ENCODE data around the gene BICC1.

Gene BICC1

GRCh38 chr10:58785354-58785753, 272.7 kb downstream of the BICC1 start:
- DNase-seq, result no peak

GRCh38 chr10:58791137-58791536, 278.5 kb downstream of the BICC1 start:
- no peak for DNase-seq

- no peak for DNase-seq
Measured at GRCh38 chr10:58795560-58795959, 282.9 kb downstream of the BICC1 start.

- DNase-seq, result no peak
Measured at GRCh38 chr10:58796242-58796641, 283.6 kb downstream of the BICC1 start.

DNA sequence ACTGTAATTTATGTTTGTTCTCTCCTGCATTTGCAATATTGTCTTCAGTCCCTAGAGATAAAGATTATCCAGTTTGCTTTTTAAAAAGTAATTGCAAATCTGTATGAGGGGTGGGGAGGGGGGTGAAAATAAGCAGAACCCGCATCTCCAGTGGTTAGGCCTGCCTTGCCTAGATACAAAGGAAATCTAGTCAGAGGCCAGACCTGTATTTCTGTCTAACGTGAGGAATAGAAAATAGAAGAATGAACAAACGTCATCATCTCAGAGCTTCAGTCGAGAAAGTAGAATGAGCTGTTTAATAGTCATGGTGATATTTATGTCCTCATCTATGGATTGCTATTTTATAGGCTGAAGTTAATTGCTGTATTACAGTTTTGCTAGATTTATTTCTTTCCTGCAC, 284.2 kb downstream of the BICC1 start:
- DNase-seq, result no peak

DNA sequence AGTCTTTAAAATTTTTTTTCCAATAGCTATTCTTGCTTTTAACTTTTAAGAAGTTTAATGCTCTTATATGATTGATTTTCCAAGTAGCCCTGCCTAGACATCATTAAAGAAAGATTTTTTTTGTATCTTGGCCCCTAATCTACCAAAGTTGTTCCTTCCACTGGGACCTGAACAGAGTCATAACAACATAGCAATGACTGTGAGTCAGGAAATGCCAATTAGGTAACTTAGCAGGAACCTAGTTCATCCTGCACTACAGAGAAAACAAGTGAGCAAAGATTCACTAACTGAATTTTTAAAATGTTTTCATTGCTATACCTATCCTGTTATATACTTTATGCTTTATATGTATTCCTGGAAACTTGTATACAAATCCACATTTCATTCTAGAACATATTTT, 284.7 kb downstream of the BICC1 start:
- DNase-seq, result no peak

DNA sequence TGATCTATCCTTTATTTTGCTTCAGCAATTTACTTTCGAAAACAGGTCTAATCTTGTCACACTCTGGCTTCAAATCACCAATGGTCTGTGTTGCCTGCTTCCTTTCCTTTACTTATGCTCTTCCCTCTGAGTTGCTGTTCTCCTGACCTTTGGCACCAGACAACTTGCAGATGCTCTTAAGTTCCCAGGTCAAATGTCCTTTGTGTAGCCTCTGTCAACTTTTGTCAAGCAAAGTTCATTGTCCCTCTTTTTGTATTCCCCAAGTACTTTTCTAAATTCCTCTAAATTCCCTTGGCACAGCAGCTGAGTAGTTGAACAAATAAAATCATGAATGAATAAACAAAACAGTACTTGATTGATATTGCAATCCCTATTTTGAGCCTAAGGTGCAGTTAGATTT, 289.4 kb downstream of the BICC1 start:
- DNase-seq, result no peak

DNA sequence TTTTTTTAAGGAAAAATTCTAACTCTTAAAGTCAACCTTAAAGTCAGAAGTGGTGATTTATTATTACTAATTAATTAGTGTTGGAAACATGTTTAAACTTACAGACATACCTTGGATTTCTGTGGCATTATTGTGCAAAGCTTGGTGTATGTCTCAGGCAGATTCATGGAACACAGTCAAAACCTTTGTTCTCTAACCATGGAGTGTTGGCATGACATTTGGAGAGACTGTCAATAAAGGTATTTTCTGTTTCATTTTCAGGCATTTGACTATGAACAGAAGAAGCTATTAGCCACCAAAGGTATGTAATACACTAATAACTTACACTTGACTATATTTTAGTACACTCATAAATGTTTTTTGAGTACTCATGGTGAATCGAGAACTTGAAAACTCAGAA, 293.7 kb downstream of the BICC1 start:
- no peak for DNase-seq

DNA sequence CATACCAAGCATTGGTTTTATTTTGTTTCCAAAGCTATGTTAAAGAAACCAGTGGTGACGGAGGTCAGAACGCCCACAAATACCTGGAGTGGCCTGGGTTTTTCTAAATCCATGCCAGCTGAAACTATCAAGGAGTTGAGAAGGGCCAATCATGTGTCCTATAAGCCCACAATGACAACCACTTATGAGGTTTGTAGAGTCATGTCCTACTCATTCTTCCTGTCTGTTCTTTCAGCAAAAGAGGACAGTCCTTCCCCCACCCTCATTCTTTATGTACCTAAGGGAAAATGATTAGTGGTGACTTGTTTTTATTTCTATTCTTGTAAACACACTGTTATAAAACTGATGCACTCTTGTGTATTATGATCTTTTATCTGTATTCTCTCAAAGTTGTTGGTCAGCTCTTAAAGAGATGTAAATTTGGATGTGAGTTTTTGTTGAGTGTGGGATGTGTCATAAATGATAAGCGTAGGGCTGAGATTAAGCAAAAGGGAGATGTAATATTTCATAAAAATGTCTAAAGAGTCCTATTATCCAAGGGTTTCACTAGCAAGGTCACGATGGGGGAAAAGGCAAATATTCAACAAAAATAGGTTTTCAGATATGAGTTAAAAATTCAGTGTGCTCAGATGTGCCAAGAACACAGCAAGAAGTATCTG, 294.4 kb downstream of the BICC1 start:
- no peak for DNase-seq

DNA sequence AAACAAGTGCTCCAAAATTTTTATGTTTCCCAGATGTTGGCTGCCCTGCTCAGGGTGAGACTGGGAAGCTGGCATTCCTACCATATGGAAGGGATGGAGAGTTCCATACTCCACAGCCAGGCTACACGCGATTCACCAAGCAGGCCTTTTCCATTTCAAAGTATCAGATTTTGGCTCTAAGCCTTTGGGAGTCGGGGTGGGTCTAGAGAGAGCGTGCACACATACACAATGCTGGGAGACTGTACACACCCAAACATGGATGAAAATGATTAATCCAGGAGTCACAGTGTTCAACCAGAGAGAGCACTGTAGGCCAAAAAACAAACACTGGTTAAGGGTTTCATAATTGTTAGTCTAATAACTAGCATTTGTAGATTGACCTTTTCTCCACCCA, 295.0 kb downstream of the BICC1 start:
- no peak for DNase-seq

GRCh38 chr10:58810751-58811150, 298.1 kb downstream of the BICC1 start:
- no peak for DNase-seq

- DNase-seq, result no peak
Measured at GRCh38 chr10:58813573-58813972, 300.9 kb downstream of the BICC1 start.

DNA sequence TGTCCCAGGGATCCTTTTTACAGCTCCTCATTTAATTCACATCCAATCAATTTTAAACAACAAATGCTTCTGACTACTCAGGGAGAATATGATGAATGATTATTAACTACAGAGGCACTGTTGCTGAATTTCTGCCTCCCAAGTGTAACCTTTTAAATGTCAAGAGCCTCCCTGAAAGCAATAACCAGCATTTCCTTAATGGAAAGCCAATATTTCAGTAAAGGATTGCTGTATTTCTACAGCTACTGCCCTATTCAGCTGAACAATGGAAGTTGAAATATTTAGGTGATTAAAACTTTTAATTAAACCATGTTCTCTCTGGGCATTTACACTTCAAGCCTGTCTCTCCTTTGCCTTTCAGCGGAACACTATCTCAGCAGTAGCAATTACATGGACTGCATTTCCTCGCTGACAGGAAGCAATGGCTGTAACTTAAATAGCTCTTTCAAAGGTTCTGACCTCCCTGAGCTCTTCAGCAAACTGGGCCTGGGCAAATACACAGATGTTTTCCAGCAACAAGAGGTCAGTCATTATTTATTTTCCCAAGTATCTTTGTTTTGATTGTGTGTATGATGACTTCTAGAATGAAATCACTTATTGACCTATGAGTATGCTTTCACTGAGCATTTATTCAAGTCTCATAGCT, 304.7 kb downstream of the BICC1 start:
- DNase-seq, result no peak

- no peak for DNase-seq
Measured at GRCh38 chr10:58818900-58819299, 306.2 kb downstream of the BICC1 start.

DNA sequence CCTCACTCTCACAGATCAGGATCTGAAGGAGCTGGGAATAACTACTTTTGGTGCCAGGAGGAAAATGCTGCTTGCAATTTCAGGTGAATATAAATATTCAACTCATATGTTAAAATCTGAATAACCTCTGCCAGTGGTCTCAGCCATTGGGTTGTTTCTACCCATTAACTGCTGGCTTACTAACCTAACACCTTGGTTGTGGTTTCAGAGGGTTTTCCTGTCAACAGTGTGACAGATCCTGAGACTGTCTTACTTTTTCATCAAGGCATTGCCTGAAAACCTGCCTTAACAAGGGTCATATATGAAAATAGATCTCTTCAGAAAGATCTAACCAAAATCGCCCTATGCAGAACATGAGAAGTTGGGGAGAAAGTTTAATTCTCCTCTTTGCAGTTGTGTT, 307.7 kb downstream of the BICC1 start:
- DNase-seq, result no peak

- DNase-seq, result no peak
Measured at GRCh38 chr10:58820861-58821751, 308.4 kb downstream of the BICC1 start.

- no peak for DNase-seq
Measured at GRCh38 chr10:58821752-58822056, 309.0 kb downstream of the BICC1 start.

DNA sequence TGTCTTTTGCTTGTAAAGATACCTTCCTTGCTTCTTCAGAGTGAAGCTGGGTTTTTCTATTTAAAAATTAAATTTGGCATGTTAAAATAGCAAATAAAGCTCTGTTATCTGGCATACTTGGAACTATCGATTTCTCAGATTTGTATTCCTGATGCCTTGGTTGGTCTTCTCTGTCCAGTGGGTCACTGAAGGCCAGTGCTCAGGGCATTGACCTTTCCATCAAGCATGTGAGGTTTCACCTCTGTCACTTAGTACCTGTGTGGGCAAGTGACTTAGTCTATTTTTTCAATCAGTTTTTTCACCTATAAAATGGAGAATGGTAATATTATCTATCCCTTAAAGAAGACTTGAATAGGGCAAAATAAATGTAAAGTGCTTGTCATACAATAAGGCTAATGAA, 311.3 kb downstream of the BICC1 start:
- no peak for DNase-seq

- DNase-seq, result no peak
Measured at GRCh38 chr10:58824396-58824795, 311.7 kb downstream of the BICC1 start.

DNA sequence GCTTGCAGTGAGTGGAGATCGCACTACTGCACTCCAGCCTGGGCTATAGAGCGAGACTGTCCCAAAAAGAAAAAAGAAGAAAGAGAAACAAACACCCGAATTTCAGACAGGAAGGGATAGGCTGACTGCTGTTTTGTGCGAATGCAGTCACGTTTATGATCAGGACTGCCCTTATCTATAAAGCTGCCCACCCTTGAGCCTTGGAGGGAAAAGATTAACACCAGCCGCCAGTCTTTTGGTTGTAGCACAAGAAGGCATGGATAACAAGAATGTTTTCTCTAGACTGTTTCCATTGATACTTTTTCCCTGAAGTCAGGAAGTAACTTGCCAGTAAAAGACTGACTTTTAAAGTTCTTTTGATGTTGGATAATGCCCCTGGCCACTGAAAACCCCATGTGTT, 314.0 kb downstream of the BICC1 start:
- no peak for DNase-seq

DNA sequence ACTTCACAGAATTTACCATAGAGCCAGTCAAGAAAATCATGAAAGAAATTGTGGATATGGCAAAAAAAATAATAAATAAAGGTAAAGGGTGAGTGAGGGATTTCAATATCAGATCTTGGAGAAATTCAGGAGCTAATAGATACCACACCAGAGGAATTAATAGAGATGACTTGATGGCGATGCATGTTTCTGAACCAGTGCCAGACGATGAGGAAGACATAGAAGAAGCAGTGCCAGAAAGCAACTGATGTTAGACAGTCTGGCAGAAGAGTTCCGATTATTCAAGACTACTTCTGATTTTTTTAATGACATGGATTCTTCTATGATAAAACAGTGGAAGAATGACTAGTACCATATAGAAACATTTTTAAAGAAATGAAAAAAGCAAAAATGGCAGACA, 314.7 kb downstream of the BICC1 start:
- no peak for DNase-seq

DNA sequence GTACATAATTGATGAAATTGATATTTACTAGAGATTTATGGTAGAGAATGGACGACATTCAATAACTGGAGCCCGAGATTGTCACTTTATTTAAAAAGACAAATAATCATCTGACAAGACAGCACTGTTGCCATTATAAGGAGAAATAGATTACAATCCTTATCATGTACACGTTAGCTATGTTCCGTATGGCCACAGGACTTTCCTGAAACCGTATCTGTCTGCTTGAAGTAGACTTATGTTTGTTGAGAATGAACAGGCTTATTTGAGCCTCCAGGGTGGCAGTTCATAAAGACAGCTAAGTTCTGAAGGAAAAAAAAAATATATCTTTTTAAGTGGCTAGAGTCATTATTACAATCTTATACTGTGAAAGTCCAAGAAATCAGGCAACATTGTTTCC, 317.2 kb downstream of the BICC1 start:
- DNase-seq, result no peak

- no peak for DNase-seq
Measured at GRCh38 chr10:58830697-58831096, 318.0 kb downstream of the BICC1 start.

All from Kasumi-1 (cell line).